HG03097 (cell line): ENCODE results near the gene COX5A.
"Not testable (repeated sequence)": the region's sequence is repeated elsewhere in the genome, so short reads cannot be mapped to it uniquely, and the experiment has no call there.

Experiments
- ATAC-seq: cut with Tn5 transposase; IDR thresholded peaks from one replicate; pipeline ENCODE4 v1.9.1; 2021; ENCODE audit not compliant: unreplicated experiment, low FRiP score

Gene COX5A

DNA sequence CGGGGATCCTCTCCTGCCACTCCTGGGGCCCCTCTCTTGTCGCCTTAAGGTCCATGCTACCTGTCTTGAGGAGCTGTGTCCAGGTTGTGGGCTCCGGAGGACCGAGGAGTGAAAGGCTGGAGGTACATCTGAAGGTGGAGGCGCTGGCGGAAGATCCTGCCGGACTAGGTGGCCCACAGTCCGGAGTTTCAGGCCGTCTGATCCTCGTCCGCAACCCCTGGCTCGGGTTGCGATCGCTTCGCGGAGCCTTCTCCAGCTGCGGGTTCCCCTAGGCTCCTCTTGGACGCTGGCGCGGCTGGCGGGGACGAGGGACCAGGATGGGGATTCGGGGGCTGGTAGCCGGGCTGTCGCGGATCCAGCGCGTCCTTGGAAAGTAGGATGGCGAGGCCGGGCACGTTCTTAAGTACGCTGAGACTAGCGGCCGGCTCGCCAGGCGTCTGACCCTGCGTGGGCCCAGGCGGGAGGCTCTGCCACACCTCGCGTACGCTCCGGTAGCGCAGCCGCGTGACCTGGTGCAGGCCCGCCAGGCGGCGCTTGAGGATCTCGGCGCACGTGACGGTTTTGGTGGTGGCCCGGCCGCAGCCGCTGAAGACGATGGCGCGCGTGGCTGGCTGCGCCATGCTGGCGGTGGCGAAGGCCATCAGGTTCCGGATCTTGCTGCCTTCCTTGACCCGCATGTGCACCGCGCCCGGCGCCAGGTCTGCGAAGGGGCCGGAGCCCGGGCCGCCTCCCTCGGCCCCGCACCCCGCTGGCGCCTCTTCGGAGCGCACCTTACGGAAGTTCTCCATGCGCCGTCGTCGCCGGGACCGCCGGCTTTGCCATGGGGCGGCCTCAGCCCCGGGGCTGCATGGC lies 18.1 kb upstream of the COX5A start:
- peak; percentile 39 for ATAC-seq

DNA sequence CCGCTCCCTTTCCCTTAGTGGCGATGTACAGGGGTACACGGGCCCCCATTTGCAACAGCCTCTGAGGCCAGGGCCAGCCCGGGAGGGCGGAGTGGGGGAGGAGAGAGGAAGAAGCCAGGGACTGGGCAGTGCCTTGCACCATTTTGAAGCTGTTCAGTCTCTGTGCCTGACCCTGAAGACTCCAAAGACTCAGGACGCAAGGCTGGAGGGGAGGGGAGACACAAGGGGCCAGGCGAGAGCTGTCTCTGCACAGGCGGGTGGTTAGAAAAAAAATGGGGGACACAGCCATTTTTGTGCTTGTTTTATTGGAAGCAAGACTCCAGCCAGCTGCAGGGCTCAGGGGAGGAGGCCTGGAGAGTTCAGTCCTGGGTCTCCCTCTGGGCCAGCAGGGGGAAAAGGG lies 17.1 kb upstream of the COX5A start:
- no peak for ATAC-seq

DNA sequence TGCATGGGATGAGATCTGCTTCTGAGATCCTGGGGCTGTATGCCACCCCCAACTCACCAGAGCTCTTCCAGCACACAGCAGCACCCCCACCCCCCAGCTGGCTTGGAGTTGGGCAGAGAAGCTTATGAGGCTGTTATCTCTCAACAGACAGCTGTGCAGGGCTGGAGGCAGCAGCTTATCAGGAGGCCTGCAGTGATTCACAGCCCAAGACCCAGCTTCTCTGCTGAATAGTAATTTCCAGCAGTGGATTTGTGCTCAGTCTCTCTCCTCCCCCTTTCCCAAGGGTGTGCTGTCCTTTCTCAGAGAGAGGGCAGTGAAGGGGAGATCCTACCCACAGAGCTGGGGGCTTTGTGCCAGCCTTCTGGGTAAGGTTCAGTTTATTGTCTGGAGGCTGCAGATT lies 16.6 kb upstream of the COX5A start:
- ATAC-seq, result no peak

DNA sequence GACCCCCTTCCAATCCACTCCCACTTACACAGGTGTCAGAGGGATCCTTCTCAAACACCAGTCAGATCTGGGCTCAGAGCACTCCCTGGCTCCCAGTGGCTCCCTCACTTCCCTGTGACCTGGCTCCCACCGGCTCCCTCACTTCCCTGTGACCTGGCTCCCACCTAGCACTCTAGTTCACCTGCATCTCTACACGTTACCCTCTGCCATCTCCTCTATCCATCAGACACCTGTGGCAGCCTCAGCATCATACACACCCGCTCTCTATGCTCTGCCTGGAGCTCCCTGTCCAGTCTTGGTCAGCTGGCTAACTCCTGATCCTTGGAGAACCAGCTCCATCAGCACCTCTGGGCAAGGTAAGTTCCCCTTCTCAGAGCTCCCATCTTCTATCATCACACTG lies 13.1 kb upstream of the COX5A start:
- ATAC-seq, result no peak

DNA sequence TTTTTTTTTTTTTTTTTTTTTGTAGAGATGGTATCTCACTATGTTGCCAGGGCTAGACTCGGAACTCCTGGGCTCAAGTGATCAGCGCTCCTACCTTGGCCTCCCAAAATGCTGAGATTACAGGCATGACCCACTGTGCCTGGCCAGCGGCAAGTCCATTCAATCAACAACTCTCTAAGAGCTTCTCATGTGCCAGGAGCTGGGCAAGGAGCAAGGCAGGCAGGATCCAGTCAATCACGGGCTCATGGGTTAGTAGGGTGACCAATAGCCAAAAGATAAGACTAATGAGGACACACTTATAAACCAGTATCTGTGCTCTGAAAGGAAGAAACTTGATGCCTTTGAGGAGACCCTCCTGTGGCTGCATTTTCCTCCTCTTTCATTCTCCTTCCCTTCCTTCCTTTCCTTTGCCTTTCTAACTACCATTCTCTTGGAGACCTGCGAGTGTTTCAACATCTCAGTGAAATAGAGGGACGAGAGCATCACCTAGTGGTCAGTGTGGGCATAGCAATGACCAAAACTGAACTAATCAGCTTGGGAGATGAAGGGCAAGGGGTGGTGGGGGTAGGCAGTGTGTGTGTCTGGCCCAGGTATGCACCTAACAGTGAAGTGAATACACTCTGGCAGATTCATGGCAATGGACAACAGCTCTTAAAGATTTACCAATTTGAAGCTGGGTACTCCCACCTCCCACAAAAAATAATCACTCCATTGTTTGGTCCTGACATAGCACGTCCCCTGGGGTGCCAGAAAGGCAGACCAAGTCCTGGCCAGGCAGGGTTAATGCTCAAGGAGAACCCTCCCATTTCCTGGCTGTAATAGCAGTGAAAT lies 12.4 kb upstream of the COX5A start:
- no peak for ATAC-seq

DNA sequence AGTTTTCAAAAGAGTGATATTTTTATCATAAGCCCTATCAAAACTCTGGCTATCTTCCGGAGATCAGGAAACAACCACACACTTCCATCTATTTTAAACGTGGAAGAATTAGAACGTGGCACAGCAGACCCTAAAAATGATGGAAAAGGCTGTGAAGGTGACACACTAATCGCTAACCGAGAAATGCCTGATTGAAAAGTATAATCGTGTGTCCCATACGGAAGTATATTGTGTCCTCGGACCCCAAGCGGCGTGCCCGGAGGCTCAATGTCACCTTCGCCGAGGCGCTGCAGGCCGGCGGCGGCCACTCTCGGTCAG lies 642 bp downstream of the COX5A start:
- ATAC-seq, result no peak

DNA sequence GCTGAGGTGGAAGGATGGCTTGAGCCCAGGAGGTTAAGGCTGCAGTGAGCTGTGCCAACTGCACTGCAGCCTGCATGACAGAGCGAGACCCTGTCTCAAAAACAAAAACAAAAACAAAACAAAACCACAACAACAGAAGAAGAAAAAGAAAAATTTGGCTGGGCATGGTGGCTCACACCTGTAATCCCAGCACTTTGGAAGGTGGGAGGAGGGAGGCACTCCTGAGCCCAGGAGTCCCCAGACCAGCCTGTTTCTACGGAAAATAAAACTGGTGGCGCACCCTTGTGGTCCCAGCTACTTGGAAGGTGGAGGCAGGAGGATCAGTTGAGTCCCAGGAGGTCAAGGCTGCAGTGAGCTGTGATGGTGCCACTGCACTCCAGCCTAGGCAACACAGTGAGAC lies 2.7 kb downstream of the COX5A start:
- not testable (repeated sequence) for ATAC-seq

DNA sequence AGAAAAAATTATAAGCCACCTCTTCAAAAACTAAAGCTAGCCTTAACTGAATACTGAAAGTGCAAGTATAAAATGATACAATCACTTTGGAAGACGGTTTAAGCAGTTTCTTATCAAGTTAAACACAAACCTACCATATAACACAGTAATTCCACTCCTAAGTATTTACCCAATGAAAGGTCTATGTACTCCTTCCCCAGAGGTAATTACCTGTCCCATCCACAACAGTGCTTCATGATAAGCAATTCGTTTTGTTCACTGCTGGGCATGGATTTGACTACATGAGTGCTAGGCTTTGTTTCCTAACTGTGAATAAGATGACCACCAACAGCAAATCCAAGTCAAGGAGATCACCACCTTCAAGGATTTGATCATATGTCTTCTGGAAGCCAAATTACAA lies 4.3 kb downstream of the COX5A start:
- no peak for ATAC-seq

DNA sequence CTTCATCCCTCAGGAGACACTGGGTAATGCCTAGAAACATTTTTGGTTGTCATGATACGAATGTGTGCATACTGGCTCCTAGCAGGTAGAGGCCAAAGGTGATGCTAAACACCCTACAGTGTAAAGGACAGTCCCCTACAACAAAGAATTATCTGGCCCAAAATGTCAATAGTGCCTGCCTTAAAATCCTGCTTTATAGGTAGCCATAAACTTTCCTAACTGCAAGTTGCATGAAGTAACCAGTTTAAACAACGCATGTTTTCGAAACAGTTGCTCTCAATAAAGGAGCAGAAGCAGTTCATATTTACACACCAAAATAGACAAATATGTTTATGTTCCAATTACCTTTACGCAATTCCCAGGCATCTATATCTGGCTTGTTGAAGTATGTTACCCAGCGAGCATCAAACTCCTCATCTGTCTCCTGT lies 9.1 kb downstream of the COX5A start:
- no peak for ATAC-seq

DNA sequence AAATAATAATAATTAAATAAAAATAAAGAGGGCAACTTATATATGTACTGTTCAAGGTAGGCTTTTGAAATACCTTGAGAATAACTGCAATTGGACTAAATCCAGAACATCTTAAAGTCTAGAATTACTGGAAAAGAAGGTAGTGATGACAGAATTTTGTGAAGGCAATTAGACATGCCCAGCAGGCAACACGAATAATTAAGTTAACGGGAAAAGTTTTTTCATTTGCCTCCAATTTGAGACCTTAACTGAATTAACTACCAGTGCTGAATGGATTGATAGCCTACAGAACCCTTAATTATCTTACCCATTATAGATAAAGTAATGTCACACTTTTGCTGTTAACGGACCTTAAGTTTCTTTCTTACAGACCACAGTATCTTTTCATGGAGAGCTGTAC lies 13.3 kb downstream of the COX5A start:
- ATAC-seq, result no peak

DNA sequence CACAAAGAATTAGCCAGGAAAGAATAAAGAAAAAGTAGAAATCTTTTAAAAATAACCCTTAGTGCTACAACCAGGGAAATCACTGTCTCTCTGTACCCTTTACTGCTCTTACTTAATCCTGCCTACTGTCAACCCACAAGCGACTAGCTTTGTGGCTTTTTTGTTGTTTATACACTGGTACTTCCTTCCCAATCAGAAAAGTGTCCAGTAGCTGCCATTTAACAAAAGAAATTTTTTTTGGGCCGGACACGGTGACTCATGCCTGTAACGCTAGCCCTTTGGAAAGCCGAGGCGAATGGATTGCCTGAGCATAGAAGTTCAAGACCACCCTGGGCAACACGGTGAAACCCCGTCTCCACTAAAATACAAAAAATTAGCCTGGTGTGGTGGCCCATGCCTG lies 17.4 kb downstream of the COX5A start:
- no peak for ATAC-seq

DNA sequence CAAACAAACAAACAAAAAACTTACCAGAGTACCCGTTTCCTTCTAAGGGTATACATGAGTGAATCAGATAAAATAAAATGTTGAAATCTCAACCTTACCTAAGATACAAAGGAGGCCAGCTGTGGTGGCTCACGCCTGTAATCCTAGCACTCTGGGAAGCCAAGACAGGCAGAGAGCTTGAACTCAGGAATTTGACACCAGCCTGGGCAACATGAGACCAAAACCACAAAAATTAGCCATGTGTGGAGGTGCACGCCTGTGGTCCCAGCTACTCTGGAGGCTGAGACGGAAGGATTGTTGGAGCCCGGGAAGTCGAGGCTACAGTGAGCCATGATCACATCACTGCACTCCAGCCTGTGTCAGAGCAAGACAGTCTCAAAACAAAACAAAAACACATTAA lies 20.2 kb downstream of the COX5A start:
- no peak for ATAC-seq

DNA sequence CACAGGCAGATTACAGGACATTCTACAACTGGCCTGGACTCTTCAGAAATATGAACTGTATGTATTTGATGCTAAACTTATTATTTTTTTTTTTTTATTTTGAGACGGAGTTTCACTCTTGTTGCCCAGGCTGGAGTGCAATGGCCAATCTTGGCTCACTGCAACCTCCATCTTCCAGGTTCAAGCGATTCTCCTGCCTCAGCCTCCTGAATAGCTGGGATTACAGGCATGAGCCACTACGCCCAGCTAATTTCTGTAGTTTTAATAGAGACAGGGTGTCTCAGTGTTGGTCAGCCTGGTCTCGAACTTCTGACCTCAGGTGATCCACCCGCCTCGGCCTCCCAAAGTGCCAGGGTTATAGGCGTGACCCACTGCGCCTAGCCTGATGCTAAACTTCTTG lies 24.1 kb downstream of the COX5A start:
- not testable (repeated sequence) for ATAC-seq

DNA sequence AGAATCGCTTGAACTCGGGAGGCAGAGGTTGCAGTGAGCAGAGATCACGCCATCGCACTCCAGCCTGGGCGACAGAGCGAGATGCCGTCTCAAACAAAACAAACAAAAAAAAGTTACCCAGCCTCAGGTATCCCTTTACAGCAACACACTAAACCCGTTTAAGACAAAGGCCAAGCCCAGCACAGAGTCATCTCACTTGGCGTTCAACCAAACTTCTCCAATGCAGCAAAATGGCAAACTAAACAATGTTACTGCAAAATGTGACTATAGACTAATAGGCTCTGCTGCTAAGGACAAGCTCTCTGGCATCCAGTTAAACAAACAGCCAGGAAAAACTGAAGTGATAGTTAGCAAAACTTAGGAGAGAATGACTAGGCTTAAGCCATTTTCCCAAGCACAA lies 24.8 kb downstream of the COX5A start:
- ATAC-seq, result no peak

DNA sequence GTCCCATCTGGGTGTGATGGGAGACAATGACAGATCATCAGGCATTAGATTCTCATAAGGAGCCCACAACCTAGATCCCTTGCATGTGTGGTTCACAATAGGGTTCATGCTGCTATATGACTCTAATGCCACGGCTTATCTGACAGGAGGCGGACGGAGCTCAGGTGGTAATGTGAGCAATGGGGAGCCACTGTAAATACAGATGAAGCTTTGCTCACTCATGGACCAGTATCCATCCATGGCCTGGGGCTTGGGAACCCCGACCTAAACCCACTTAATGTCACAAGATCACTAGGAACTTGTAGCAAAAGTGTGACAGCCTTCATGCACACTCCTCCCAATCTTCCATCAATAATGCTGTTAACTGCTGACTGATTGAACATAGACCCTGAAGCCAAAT lies 29.2 kb downstream of the COX5A start:
- no peak for ATAC-seq

DNA sequence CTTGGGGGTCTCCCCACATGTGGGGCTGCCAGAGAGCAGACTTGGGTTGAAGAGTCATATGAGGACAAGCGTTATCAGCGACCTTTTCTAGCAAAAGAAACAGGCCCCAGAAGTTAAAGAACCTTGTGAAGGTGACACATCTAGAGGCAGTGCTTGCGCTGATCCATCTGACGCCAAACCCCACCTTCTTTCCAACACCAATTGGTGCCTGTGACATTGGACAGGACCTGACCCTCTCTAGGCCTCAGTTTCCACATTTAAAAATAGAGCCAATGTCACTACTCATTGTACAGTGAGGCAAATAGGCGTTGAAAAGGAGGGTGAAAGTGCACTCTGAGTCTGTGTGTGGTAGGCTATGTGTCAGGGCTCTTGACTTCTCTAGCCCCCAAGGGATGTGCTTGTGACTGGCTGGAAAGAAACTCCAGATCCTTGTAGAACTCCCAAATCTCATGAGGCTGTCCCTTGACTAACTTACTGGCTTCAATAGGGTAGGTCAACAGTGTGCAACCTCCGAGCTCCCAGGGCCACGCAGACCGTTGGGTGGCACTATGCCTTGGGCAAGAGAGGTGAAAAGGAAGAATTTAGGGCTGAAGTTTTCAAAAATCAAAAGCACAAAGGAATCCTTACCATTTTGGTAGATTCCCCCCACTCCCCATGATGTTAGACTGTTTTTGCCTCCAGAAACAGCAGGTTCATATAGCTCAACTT lies 30.6 kb downstream of the COX5A start:
- ATAC-seq, result no peak

DNA sequence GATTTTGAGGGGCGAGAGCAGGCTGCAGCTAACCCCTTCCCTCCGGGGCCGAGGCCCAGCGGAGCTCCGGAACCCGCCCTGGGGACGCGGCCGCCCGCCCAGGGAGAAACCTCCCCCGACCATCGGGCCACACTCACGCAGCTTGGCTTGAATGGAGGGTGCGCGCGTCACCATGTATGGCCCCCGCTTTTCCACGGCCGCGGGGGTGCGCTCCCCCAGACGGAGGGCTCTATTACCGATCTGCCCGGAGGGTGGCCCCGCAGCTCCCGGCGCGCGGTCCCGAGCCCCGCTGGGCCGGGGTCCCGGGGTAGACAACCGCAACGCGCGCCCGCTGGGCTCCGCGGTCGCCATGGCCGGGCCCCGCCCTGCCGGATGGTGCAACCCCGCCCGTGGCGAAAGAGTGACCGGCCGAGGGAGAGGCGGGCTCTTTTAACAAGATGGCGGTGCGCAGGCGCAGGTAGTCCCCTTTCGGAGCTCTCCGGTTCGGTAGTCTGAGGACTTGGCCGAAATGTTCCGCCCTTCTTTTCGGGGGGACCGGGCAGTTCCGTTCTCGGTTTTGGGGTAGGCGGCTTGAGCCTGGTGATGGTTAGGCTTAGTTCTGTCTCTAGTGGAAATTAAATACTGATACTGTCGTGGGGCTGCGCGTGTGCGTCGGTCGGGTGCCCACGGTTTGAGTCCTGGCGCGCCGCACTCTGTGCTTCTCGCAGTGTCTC lies 31.3 kb downstream of the COX5A start, which contains the start of gene FAM219B:
FAM219B (minus strand) TSS at position 402 of the 713 bp plus-strand sequence; CDS start at position 351, 51 bp downstream.
- ATAC-seq, result peak; percentile 86

DNA sequence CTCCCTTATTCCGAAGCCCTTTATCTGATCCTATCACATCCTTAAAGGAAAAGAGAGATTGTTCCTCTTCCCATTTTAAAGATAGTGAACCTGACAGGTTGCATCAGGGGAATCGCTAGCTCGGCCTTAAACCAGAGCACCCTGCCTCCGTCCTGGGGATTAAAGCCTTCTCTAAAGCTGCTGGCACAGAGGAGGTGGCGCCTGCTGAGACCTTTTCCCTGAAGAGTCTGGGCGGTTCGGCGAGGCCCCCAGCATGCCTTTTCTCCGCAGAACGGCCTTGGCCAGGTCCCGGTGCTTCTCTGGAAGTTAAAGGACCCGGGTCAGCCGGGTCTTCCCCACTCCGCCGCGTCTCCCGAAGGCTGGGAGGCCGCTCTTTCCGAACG lies 31.8 kb downstream of the COX5A start:
- ATAC-seq, result no peak

DNA sequence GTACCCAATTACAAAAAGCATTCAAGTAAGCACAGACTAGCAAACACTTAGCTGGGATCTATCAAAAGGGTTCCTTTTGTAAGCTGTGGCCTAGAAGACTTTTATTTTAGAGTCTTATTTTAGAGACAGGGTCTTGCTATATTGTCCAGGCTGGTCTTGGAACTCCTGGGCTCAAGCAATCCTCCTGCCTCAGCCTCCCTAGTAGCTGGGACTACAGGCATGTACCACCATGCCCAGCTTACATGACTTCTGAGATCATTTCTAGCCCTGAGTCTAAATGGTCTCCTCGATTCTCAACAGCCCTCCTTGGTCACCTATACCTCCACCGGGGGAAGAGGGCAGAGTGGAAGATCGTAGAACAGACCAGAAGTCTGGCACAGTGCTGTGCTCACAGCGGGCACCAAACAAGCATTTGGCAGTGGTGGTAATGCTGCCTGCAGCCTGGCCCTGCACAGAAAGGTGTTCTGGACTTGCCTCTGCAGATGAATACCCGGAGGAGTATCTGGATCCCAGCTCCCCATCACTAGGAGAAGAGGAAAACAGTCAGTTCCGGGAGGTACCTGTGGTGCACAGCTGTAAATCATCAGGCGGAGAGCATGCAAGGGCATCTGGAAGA lies 33.6 kb downstream of the COX5A start:
- ATAC-seq, result no peak

DNA sequence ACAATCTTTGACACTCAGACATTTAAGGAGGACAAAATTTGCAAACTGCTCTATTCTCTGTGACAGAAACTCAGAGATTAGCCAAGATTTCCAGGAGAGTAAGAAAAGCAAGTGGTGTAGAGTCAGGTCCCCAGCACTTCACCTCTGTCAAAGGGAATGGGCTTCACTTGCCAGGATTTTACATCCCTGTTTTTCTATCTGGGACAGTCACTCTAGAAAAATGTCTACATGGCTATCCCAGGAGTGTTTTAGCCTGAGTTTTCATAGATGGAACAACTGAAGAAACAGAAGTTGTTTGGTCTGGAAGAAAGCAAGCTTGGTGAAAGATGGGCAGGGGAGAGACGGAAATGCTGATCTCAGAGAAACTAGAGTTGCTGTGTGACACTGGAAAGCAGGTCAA lies 34.2 kb downstream of the COX5A start:
- no peak for ATAC-seq
